HEK293 (cell line): ENCODE measurements around the gene SMARCA2.

Source experiments
- CTCF ChIA-PET: fragments of 350-600 bp; formaldehyde crosslinking; extraction: SDS; loops from one replicate; lab custom pipeline; 2021; ENCODE audit warnings: antibody characterized with exemption; lab: Yijun Ruan, JAX
- POLR2A ChIA-PET: fragments of 300-600 bp; formaldehyde crosslinking; extraction: SDS; loops from one replicate; lab custom pipeline; 2020; ENCODE audit warnings: antibody characterized with exemption, inconsistent platforms; lab: Yijun Ruan, JAX
- H3K27ac ChIP-seq: fragments of 200-500 bp; sonication (Bioruptor generic); 2 replicates; pipeline ENCODE4 v1.5.1; 2014; ENCODE audit warnings: low read depth, low read length, control low read depth, inconsistent platforms; ENCODE audit errors: extremely low read depth
- H3K36me3 ChIP-seq, 2 experiments: fragments of 200-500 bp in 1 of 2; sonication (Bioruptor generic) in 1 of 2; 1 replicate in 1 of 2; 2 replicates in 1 of 2; pipeline ENCODE4 v1.5.1; 2014 to 2017; ENCODE audit warnings: inconsistent platforms in 2 of 2, low read length in 2 of 2; ENCODE audit not compliant: control insufficient read depth in 2 of 2, insufficient read depth in 1 of 2
- H3K4me1 ChIP-seq: fragments of 200-500 bp; sonication (Bioruptor generic); 2 replicates; pipeline ENCODE4 v1.5.1; 2014; ENCODE audit warnings: mild to moderate bottlenecking, low read length, inconsistent platforms; ENCODE audit not compliant: control insufficient read depth, insufficient read depth
- H3K4me3 ChIP-seq: 2 replicates; pipeline ENCODE4 v1.5.1; 2011; ENCODE audit warnings: low read depth, mild to moderate bottlenecking, control low read depth, low read length, moderate library complexity
- H3K9me3 ChIP-seq: fragments of 200-500 bp; sonication (Bioruptor generic); 2 replicates; pipeline ENCODE4 v1.5.1; 2014; ENCODE audit warnings: low read depth, low read length, inconsistent platforms; ENCODE audit not compliant: control insufficient read depth, insufficient read depth
- REPIN1 ChIP-seq: fragments of 450-650 bp; formaldehyde crosslinking; IDR thresholded peaks from 2 replicates; pipeline ENCODE4 v1.5.1; 2017; ENCODE audit warnings: missing biosample characterization, missing genetic modification characterization, low read depth
- ZFP37 ChIP-seq: fragments of 450-650 bp; formaldehyde crosslinking; IDR thresholded peaks from 2 replicates; pipeline ENCODE4 v1.5.1; 2016; ENCODE audit warnings: missing biosample characterization, missing genetic modification characterization
- ZNF10 ChIP-seq: fragments of 450-650 bp; formaldehyde crosslinking; IDR thresholded peaks from 2 replicates; pipeline ENCODE4 v1.5.1; 2017; ENCODE audit warnings: missing biosample characterization, missing genetic modification characterization
- ZNF157 ChIP-seq: fragments of 450-650 bp; formaldehyde crosslinking; IDR thresholded peaks from 2 replicates; pipeline ENCODE4 v1.5.1; 2016; ENCODE audit warnings: missing biosample characterization, missing genetic modification characterization
- ZNF202 ChIP-seq: fragments of 450-650 bp; formaldehyde crosslinking; IDR thresholded peaks from 2 replicates; pipeline ENCODE4 v1.5.1; 2016; ENCODE audit warnings: missing biosample characterization, missing genetic modification characterization, borderline replicate concordance
- ZNF324 ChIP-seq: fragments of 450-650 bp; formaldehyde crosslinking; IDR thresholded peaks from 2 replicates; pipeline ENCODE4 v1.5.1; 2016; ENCODE audit warnings: missing biosample characterization, missing genetic modification characterization
- ZNF350 ChIP-seq: fragments of 450-650 bp; formaldehyde crosslinking; IDR thresholded peaks from 2 replicates; pipeline ENCODE4 v1.5.0; 2017; ENCODE audit warnings: missing biosample characterization, mild to moderate bottlenecking, missing genetic modification characterization
- ZNF37A ChIP-seq: fragments of 450-650 bp; IDR thresholded peaks from 2 replicates; pipeline ENCODE4 v1.5.1; 2018; ENCODE audit warnings: missing biosample characterization, missing genetic modification characterization
- ZNF404 ChIP-seq: fragments of 450-650 bp; formaldehyde crosslinking; IDR thresholded peaks from 2 replicates; pipeline ENCODE4 v1.5.1; 2017; ENCODE audit warnings: missing biosample characterization, missing genetic modification characterization
- ZNF416 ChIP-seq: fragments of 450-650 bp; formaldehyde crosslinking; IDR thresholded peaks from 2 replicates; pipeline ENCODE4 v1.5.1; 2016; ENCODE audit warnings: missing biosample characterization, missing genetic modification characterization
- ZNF423 ChIP-seq: fragments of 450-650 bp; formaldehyde crosslinking; IDR thresholded peaks from 2 replicates; pipeline ENCODE4 v1.5.1; 2016; ENCODE audit warnings: missing biosample characterization, missing genetic modification characterization
- ZNF624 ChIP-seq: fragments of 450-650 bp; formaldehyde crosslinking; IDR thresholded peaks from 2 replicates; pipeline ENCODE4 v1.5.1; 2017; ENCODE audit warnings: missing biosample characterization, missing genetic modification characterization
- ZNF660 ChIP-seq: fragments of 450-650 bp; IDR thresholded peaks from 2 replicates; pipeline ENCODE4 v1.5.1; 2018; ENCODE audit warnings: missing biosample characterization, mild to moderate bottlenecking, missing genetic modification characterization
- ZNF664 ChIP-seq: fragments of 450-650 bp; formaldehyde crosslinking; IDR thresholded peaks from 2 replicates; pipeline ENCODE4 v1.5.1; 2016; ENCODE audit warnings: missing biosample characterization, missing genetic modification characterization
- ZNF785 ChIP-seq: fragments of 450-650 bp; formaldehyde crosslinking; IDR thresholded peaks from 2 replicates; pipeline ENCODE4 v1.5.1; 2016; ENCODE audit warnings: missing biosample characterization, missing genetic modification characterization
- ZNF837 ChIP-seq: fragments of 450-650 bp; formaldehyde crosslinking; IDR thresholded peaks from 2 replicates; pipeline ENCODE4 v1.5.1; 2016; ENCODE audit warnings: missing biosample characterization, missing genetic modification characterization
- ZNF843 ChIP-seq: fragments of 450-650 bp; formaldehyde crosslinking; IDR thresholded peaks from 2 replicates; pipeline ENCODE4 v1.5.1; 2016; ENCODE audit warnings: missing biosample characterization, missing genetic modification characterization
- ZSCAN16 ChIP-seq: fragments of 450-650 bp; formaldehyde crosslinking; IDR thresholded peaks from 2 replicates; pipeline ENCODE4 v1.5.1; 2016; ENCODE audit warnings: missing biosample characterization, missing genetic modification characterization
- TF ChIP-seq, protein P1 (sequence below): fragments of 450-650 bp; formaldehyde crosslinking; IDR thresholded peaks from 2 replicates; pipeline ENCODE4 v1.5.1; 2017; ENCODE audit warnings: missing biosample characterization, missing genetic modification characterization
- TF ChIP-seq, protein P2 (sequence below): fragments of 450-650 bp; formaldehyde crosslinking; conservative IDR thresholded peaks from 2 replicates; pipeline ENCODE4 v1.5.1; 2016; ENCODE audit warnings: low read depth, missing biosample characterization, missing genetic modification characterization
- TF ChIP-seq, protein P3 (sequence below): IDR thresholded peaks from 2 replicates; pipeline ENCODE4 v1.6.1; 2011; ENCODE audit warnings: mild to moderate bottlenecking, low read depth, low read length, borderline replicate concordance
- TF ChIP-seq, protein P4 (sequence below): fragments of 450-650 bp; formaldehyde crosslinking; IDR thresholded peaks from 2 replicates; pipeline ENCODE4 v1.5.1; 2016; ENCODE audit warnings: missing biosample characterization, missing genetic modification characterization

The SMARCA2 gene

DNA sequence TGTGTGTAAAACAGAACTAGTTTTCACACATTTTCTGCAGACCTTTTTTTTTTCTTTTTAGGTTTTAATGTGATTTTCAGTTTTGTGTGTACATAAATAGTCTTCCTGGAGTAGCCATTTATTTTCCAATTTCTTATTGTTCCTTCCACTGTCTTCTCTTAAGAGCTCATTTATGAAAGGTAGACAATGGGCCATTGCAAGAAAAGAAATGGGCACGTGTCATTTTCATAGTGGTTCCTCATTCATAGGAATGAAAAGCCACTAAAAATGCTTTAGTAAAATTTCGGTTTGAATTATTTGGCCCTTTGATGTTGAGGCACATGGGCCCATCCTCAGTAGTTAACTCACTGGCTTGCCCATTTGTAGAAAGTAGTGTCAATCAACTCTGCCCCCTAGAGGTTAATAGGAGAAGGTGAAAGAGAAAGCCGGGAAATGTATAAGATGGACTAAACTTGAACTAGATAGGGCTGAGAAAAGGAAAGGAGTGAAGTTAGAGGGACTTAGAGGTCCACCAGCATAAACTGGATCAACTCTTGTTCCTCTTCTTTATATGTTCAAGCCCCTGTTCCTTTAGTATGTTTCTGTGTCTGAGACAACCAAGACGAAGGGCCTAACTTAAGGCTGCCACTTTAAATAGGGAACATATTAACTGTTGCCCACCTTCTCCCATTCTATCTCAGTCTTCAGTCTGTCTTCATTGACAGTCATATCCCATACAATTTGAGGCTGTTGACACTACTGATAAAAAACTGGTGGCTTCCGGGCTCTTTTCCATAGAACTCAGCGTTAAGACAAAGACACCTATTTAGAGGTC, 72.6 kb downstream of the SMARCA2 start:
- TF ChIP-seq ZNF416 (tag by site-specific recombination) = no peak
- no peak for TF ChIP-seq ZSCAN16 (tag by site-specific recombination)
- no peak for TF ChIP-seq ZNF10 (tag by site-specific recombination)
- no peak for TF ChIP-seq ZNF324 (tag by site-specific recombination)
- TF ChIP-seq, all 188 proteins: peak for 0
- no peak overlapping the region for H3K4me3 ChIP-seq
- ChIA-PET POLR2A (no interaction called here), CTCF (interaction anchor here (0.6 to 1.6 kb wide), 38 partner anchors 9 to 765 kb away, joined by 3 to 13 read pairs (median 3); no protein-coding TSS in a partner anchor)
- H3K36me3 ChIP-seq = peaks cover 28 to 58% of the 10 kb centered on the region in 2 experiments
- H3K27ac ChIP-seq = no peak overlapping the region
- H3K9me3 ChIP-seq = no peaks in the 10 kb centered on the region
- H3K4me1 ChIP-seq = no peaks in the 10 kb centered on the region

DNA sequence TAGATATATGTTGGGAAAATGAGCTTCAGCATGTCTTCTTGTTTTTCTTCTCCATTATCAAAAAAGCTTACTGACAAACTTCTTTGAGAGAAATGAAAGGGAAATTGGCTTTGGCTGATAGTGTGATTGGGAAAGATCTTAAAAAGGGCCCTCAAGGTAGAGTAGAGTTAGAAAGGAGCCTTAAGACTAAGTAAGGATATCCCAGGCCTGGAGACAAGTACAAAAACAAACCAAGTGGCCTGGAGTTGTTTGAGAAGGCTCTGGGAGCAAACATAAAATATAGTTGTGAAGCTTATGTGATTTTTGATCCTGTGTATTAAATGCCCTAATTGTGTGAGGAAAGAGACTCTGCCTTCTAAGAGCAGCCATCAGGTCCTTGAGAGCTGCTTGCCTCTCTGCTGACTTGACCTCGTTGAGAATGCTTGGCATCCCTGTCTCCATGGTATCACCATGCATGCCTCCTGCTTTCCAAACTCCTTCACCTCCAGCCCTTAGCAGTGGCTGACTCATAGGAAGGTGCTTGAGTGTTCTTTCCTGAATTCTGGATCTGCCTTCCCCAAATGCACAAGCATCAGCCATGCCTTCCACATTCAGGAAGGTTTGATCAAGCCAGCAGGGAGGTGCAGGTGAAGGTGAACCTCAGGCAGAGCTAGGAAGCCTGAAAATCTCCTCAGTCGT, 78.9 kb downstream of the SMARCA2 start:
- peaks cover 12 to 49% of the 10 kb centered on the region in 2 experiments for H3K36me3 ChIP-seq
- no peak overlapping the region for H3K27ac ChIP-seq
- H3K4me1 ChIP-seq = no peaks in the 10 kb centered on the region
- H3K4me3 ChIP-seq = no peak overlapping the region
- POLR2A ChIA-PET = interaction anchor here (1.0 kb wide), 1 partner anchor 77 kb away, joined by 3 read pairs; no protein-coding TSS in a partner anchor
- no peaks in the 10 kb centered on the region for H3K9me3 ChIP-seq
- CTCF ChIA-PET = interaction anchor here (0.7 to 1.4 kb wide), 2 partner anchors 22 to 25 kb away, joined by 3 read pairs; no protein-coding TSS in a partner anchor
- TF ChIP-seq, protein P1, sequence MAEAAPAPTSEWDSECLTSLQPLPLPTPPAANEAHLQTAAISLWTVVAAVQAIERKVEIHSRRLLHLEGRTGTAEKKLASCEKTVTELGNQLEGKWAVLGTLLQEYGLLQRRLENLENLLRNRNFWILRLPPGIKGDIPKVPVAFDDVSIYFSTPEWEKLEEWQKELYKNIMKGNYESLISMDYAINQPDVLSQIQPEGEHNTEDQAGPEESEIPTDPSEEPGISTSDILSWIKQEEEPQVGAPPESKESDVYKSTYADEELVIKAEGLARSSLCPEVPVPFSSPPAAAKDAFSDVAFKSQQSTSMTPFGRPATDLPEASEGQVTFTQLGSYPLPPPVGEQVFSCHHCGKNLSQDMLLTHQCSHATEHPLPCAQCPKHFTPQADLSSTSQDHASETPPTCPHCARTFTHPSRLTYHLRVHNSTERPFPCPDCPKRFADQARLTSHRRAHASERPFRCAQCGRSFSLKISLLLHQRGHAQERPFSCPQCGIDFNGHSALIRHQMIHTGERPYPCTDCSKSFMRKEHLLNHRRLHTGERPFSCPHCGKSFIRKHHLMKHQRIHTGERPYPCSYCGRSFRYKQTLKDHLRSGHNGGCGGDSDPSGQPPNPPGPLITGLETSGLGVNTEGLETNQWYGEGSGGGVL (tag by site-specific recombination) = no peak
- no peak for TF ChIP-seq ZNF157 (tag by site-specific recombination)
- TF ChIP-seq ZNF660 (tag by site-specific recombination) = no peak
- no peak for TF ChIP-seq ZFP37 (tag by site-specific recombination)
- TF ChIP-seq ZNF404 (tag by site-specific recombination) = no peak
- TF ChIP-seq ZNF350 = no peak
- TF ChIP-seq ZNF837 = no peak
- TF ChIP-seq, protein P2, sequence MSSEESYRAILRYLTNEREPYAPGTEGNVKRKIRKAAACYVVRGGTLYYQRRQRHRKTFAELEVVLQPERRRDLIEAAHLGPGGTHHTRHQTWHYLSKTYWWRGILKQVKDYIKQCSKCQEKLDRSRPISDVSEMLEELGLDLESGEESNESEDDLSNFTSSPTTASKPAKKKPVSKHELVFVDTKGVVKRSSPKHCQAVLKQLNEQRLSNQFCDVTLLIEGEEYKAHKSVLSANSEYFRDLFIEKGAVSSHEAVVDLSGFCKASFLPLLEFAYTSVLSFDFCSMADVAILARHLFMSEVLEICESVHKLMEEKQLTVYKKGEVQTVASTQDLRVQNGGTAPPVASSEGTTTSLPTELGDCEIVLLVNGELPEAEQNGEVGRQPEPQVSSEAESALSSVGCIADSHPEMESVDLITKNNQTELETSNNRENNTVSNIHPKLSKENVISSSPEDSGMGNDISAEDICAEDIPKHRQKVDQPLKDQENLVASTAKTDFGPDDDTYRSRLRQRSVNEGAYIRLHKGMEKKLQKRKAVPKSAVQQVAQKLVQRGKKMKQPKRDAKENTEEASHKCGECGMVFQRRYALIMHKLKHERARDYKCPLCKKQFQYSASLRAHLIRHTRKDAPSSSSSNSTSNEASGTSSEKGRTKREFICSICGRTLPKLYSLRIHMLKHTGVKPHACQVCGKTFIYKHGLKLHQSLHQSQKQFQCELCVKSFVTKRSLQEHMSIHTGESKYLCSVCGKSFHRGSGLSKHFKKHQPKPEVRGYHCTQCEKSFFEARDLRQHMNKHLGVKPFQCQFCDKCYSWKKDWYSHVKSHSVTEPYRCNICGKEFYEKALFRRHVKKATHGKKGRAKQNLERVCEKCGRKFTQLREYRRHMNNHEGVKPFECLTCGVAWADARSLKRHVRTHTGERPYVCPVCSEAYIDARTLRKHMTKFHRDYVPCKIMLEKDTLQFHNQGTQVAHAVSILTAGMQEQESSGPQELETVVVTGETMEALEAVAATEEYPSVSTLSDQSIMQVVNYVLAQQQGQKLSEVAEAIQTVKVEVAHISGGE (tag by site-specific recombination) = no peak
- TF ChIP-seq ZNF785 (tag by site-specific recombination) = no peak
- no peak for TF ChIP-seq ZNF37A (tag by site-specific recombination)
- TF ChIP-seq, protein P3, sequence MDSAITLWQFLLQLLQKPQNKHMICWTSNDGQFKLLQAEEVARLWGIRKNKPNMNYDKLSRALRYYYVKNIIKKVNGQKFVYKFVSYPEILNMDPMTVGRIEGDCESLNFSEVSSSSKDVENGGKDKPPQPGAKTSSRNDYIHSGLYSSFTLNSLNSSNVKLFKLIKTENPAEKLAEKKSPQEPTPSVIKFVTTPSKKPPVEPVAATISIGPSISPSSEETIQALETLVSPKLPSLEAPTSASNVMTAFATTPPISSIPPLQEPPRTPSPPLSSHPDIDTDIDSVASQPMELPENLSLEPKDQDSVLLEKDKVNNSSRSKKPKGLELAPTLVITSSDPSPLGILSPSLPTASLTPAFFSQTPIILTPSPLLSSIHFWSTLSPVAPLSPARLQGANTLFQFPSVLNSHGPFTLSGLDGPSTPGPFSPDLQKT = no peak
- no peak for TF ChIP-seq ZNF843
- no peak for TF ChIP-seq ZNF202 (tag by site-specific recombination)
- no peak for TF ChIP-seq ZNF664 (tag by site-specific recombination)
- TF ChIP-seq ZNF624 (tag by site-specific recombination) = no peak
- TF ChIP-seq ZNF423 = no peak
- TF ChIP-seq, protein P4, sequence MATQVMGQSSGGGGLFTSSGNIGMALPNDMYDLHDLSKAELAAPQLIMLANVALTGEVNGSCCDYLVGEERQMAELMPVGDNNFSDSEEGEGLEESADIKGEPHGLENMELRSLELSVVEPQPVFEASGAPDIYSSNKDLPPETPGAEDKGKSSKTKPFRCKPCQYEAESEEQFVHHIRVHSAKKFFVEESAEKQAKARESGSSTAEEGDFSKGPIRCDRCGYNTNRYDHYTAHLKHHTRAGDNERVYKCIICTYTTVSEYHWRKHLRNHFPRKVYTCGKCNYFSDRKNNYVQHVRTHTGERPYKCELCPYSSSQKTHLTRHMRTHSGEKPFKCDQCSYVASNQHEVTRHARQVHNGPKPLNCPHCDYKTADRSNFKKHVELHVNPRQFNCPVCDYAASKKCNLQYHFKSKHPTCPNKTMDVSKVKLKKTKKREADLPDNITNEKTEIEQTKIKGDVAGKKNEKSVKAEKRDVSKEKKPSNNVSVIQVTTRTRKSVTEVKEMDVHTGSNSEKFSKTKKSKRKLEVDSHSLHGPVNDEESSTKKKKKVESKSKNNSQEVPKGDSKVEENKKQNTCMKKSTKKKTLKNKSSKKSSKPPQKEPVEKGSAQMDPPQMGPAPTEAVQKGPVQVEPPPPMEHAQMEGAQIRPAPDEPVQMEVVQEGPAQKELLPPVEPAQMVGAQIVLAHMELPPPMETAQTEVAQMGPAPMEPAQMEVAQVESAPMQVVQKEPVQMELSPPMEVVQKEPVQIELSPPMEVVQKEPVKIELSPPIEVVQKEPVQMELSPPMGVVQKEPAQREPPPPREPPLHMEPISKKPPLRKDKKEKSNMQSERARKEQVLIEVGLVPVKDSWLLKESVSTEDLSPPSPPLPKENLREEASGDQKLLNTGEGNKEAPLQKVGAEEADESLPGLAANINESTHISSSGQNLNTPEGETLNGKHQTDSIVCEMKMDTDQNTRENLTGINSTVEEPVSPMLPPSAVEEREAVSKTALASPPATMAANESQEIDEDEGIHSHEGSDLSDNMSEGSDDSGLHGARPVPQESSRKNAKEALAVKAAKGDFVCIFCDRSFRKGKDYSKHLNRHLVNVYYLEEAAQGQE (tag by site-specific recombination) = no peak
- TF ChIP-seq REPIN1 (tag by site-specific recombination) = no peak
